ENCODE data around the gene LRRC3C. TPM values are rescaled to one million over a fixed set of nuclear protein-coding genes. Genes with fewer than 3 reads are reported as not detected.

The LRRC3C gene
- total and polyA plus RNA-seq, 2 experiments from 2014 or later = not detected

DNA sequence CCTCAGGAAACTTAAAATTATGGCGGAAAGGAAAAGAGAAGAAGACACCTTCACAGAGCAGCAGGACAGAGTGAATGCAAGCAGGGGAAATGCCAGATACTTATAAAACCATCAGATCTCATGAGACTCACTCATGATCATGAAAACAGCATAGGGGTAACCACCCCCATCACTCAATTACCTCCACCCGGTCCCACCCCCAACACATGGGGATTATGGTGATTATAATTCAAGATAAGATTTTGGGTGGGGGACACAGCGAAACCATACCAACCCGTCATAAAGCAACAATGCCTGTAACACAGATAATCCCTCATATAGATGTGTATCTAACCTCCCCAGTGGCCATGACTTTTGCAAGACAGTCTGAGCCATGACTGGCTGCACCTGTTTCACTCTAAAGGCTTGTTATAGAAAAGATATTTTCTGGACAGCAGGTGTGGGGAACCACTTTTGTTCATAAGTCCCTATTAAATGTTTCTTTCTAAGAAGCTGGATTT is 28.2 kb downstream of the LRRC3C start:
- no peak overlapping the region for H3K4me3 ChIP-seq
- H3K27me3 ChIP-seq (replicated peaks; ENCODE audit: insufficient read depth) = no peaks in the 10 kb centered on the region
- no peaks in the 10 kb centered on the region for H3K9me2 ChIP-seq (ENCODE audit: insufficient read depth)
- H3K9me3 ChIP-seq (ENCODE audit: low read depth) = no peaks in the 10 kb centered on the region
- H3K36me3 ChIP-seq (ENCODE audit: low read depth) = no peaks in the 10 kb centered on the region
- in situ Hi-C loops (cut with MboI) = no loop called here
- H3K79me2 ChIP-seq (ENCODE audit: insufficient read depth) = no peaks in the 10 kb centered on the region
- H3K27ac ChIP-seq = no peak overlapping the region
- 72% methylated on average over 4 of the region's 4 CpGs for WGBS, 2 experiments (ENCODE audit: low coverage in 1 of 2, low lambda C conversion rate in 2 of 2, missing lambda C conversion rate in 2 of 2)
- no peak overlapping the region for H3K9ac ChIP-seq
- TF ChIP-seq EZH2 (IDR thresholded peaks at IDR 0.05; ENCODE audit: insufficient read depth, poor library complexity, severe bottlenecking) (no peak), EZH2phosphoT487 (IDR thresholded peaks at IDR 0.05; ENCODE audit: insufficient read depth, low read depth) (no peak)
- no peak overlapping the region for H2AFZ ChIP-seq
- H3F3A ChIP-seq (ENCODE audit: insufficient read depth) = peaks cover 9% of the 10 kb centered on the region; the same call in 1 of the 2 replicates
- no peaks in the 10 kb centered on the region for H4K20me1 ChIP-seq (ENCODE audit: insufficient read depth)
- peaks cover 4% of the 10 kb centered on the region for H3K4me1 ChIP-seq (ENCODE audit: insufficient read depth)
- DNase-seq = no peak
- no peak overlapping the region for H3K4me2 ChIP-seq (ENCODE audit: unreplicated experiment)

DNA sequence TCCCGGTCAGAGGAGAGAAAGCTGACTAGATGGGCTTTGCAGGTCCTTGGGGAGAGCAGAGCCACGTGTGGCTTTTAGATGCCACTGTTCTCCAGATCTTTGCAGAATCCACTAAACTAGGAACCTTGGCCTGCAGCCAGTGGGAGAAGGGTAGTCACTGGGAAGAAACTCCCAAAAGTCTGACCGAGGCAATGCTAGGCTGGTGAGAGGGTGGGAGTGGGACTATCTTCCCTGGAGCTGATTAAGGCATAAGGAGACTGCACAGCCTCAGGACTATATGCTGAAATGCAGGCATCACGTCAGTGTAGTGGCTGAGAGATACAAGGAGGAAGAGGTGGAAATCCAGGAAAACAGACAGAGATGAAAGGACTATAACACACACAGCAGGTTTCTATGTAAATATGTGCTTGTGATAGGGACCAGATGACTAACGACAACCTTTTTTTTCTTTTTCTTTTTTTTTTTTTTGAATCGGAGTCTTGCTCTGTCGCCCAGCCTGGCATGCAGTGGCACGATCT is 33.1 kb downstream of the LRRC3C start:
- H3K9me2 ChIP-seq (ENCODE audit: insufficient read depth) = no peaks in the 10 kb centered on the region
- peaks cover 4% of the 10 kb centered on the region for H3K4me1 ChIP-seq (ENCODE audit: insufficient read depth)
- H3K4me3 ChIP-seq = no peak overlapping the region
- in situ Hi-C loops (cut with MboI) = no loop called here
- H3K27ac ChIP-seq = no peak overlapping the region
- WGBS, 2 experiments (ENCODE audit: low coverage in 1 of 2, low lambda C conversion rate in 2 of 2, missing lambda C conversion rate in 2 of 2) = 49 to 50% methylated on average over 7 to 8 of the region's 8 CpGs
- no peak overlapping the region for H2AFZ ChIP-seq
- no peak overlapping the region for H3K4me2 ChIP-seq (ENCODE audit: unreplicated experiment)
- H3K9ac ChIP-seq = no peak overlapping the region
- no peaks in the 10 kb centered on the region for H3K27me3 ChIP-seq (replicated peaks; ENCODE audit: insufficient read depth)
- H3F3A ChIP-seq (ENCODE audit: insufficient read depth) = no peaks in the 10 kb centered on the region
- peak; percentile 40 for DNase-seq
- no peak for TF ChIP-seq EZH2phosphoT487 (IDR thresholded peaks at IDR 0.05; ENCODE audit: insufficient read depth, low read depth)
- no peak for TF ChIP-seq EZH2 (IDR thresholded peaks at IDR 0.05; ENCODE audit: insufficient read depth, poor library complexity, severe bottlenecking)
- no peaks in the 10 kb centered on the region for H3K79me2 ChIP-seq (ENCODE audit: insufficient read depth)
- H3K36me3 ChIP-seq (ENCODE audit: low read depth) = no peaks in the 10 kb centered on the region
- no peaks in the 10 kb centered on the region for H4K20me1 ChIP-seq (ENCODE audit: insufficient read depth)
- H3K9me3 ChIP-seq (ENCODE audit: low read depth) = no peaks in the 10 kb centered on the region

DNA sequence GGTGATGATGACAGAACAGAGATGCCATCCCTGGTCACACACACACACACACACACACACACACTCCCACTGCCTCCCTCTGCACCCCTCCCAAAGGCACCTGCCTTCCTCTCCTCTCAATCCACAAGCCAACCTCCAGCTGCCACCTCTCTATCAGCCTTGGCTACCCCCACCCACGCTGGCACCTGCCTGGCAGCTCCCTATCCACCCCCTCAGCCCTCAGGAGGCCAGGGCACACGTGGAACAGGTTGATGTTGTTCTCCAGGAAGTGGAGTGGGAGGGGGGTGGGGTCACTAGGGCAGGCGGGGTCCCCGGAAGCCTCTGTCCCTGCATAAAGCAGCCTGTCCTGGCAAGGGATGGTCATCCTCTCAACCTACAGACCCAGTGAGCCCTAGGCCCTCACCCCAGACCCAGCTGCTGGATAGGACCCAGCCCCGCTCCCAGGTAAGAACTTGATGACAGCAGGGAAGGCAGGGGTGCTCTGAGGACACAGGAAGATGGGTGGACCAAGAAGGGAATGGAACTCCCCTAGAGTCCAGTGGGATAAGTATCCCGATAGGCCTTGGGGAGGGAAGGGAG is 35.2 kb downstream of the LRRC3C start, which contains the start of gene GSDMA:
Gene GSDMA (plus strand): TSS at position 363 of the 579 bp plus-strand sequence. CDS start 2,684 bp downstream, outside the sequence.
- Histone ChIP-seq H3K4me2 (ENCODE audit: unreplicated experiment) (no peak within 1 kb of the TSS), H3K27ac (no peak within 1 kb of the TSS), H3K9me2 (ENCODE audit: insufficient read depth) (no peaks in the 10 kb centered on the region), H3F3A (ENCODE audit: insufficient read depth) (no peaks in the 10 kb centered on the region), H3K79me2 (ENCODE audit: insufficient read depth) (no peaks in the 10 kb centered on the region), H4K20me1 (ENCODE audit: insufficient read depth) (no peaks in the 10 kb centered on the region), H3K9ac (no peak within 1 kb of the TSS), H3K4me3 (no peak within 1 kb of the TSS), H3K36me3 (ENCODE audit: low read depth) (no peaks in the 10 kb centered on the region), H3K27me3 (replicated peaks; ENCODE audit: insufficient read depth) (no peaks in the 10 kb centered on the region), H2AFZ (no peak within 1 kb of the TSS), H3K9me3 (ENCODE audit: low read depth) (no peaks in the 10 kb centered on the region), H3K4me1 (ENCODE audit: insufficient read depth) (peaks cover 4% of the 10 kb centered on the region)
- TF ChIP-seq EZH2 (IDR thresholded peaks at IDR 0.05; ENCODE audit: insufficient read depth, poor library complexity, severe bottlenecking) = no peak
- no peak for TF ChIP-seq EZH2phosphoT487 (IDR thresholded peaks at IDR 0.05; ENCODE audit: insufficient read depth, low read depth)
- in situ Hi-C loops (cut with MboI) = no loop called here
- DNase-seq = no peak
- 32 to 43% methylated on average over 4 to 6 of the region's 6 CpGs for WGBS, 2 experiments (ENCODE audit: low coverage in 1 of 2, low lambda C conversion rate in 2 of 2, missing lambda C conversion rate in 2 of 2)

DNA sequence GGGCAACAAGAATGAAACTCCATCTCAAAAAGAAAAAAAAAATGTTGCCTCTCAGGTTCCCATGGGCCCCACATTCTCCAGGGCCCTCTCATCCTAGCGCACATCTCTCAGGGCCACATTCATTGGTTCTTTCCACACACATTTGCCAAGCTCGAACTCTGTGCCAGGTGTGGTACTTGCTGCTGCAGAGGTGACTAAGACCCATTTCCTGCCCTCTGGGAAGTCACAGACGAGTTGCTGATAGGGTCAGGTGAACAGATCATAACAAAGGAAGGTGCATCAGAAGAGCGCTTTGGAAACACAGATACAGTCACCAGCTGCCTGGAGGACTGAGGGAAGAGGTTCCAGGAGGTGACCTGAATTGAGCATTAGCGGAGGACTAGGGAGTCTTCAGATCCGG is 36.3 kb downstream of the LRRC3C start:
- no peak overlapping the region for H3K4me2 ChIP-seq (ENCODE audit: unreplicated experiment)
- H3K9ac ChIP-seq = no peak overlapping the region
- no peaks in the 10 kb centered on the region for H3K79me2 ChIP-seq (ENCODE audit: insufficient read depth)
- H3K27ac ChIP-seq = no peak overlapping the region
- no peaks in the 10 kb centered on the region for H4K20me1 ChIP-seq (ENCODE audit: insufficient read depth)
- no peak for DNase-seq
- in situ Hi-C loops (cut with MboI) = no loop called here
- peaks cover 4% of the 10 kb centered on the region for H3K4me1 ChIP-seq (ENCODE audit: insufficient read depth)
- no peaks in the 10 kb centered on the region for H3K36me3 ChIP-seq (ENCODE audit: low read depth)
- H3K9me3 ChIP-seq (ENCODE audit: low read depth) = no peaks in the 10 kb centered on the region
- no peaks in the 10 kb centered on the region for H3F3A ChIP-seq (ENCODE audit: insufficient read depth)
- no peak overlapping the region for H3K4me3 ChIP-seq
- H3K27me3 ChIP-seq (replicated peaks; ENCODE audit: insufficient read depth) = no peaks in the 10 kb centered on the region
- 70% methylated on average over 6 of the region's 6 CpGs for WGBS, 2 experiments (ENCODE audit: low coverage in 1 of 2, low lambda C conversion rate in 2 of 2, missing lambda C conversion rate in 2 of 2)
- TF ChIP-seq EZH2phosphoT487 (IDR thresholded peaks at IDR 0.05; ENCODE audit: insufficient read depth, low read depth) (no peak), EZH2 (IDR thresholded peaks at IDR 0.05; ENCODE audit: insufficient read depth, poor library complexity, severe bottlenecking) (no peak)
- no peak overlapping the region for H2AFZ ChIP-seq
- H3K9me2 ChIP-seq (ENCODE audit: insufficient read depth) = no peaks in the 10 kb centered on the region

Measured in GM23248 (cell line).